Measurements from ENCODE around the gene VCX3B.
"Not testable (repeated sequence)": the region's sequence is repeated elsewhere in the genome, so short reads cannot be mapped to it uniquely, and the experiment has no call there.

Gene VCX3B

DNA sequence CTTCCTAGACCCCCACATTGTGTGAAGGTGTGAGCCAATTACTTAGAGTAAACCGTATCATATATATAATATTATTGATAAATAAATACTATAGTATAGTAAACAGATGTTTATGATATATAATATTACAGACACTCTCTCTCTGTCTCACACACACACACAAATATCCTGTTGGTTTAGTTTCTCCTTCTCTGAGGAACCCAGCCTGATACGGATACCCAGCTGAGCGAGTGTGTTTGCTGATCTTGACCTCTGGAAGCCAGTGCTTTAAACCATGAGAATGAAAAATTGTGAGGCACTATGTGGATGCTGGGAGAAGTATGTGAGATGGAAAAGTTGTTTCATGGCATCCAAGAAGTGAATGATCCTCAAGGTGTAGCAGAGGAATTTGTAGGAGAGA is at the start of gene VCX3B:
VCX3B (plus strand) TSS at position 301 of the 400 bp plus-strand sequence. CDS start 621 bp downstream, outside the sequence.
- not testable (repeated sequence) for DNase-seq (ENCODE audit: low read depth)

DNA sequence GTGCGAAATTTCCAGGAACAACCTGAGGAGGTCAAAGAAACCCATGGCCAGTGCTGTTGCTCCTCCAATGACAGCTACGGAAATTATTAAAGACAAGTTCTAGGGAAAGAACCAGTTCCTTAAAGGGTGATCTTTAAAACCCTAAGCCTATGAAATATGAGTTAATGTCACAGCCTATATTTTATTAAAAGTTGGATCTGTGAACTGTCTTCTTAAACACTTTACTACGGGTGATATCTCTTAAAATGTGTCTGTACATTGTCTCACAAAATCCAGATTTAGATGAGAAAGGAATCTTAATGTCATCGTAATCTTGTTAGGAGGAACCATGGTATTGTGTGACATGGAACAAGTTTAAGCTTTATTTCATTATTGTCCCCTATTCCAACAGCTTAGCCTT is 46.3 kb upstream of the VCX3B start:
- DNase-seq (ENCODE audit: low read depth): no peak

DNA sequence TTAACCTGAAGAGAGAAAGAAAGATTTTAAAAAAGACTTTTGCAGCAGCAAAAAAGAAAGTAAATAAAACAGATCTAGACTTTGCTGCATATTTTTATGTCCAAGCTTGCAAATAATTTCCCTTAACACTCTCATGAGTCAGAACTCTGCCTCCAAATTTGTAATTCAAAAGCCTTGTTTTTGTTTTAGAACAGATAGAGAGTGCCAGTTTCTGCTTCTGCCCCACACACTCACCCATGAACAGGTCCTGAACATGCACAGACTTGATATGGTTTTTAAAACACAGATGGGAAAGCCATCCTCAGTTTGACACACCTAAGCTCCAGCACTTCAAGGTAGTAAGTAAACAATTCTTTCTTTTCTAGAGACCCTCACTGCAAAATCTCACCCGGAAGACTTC is 39.7 kb upstream of the VCX3B start:
- DNase-seq (ENCODE audit: low read depth): no peak

DNA sequence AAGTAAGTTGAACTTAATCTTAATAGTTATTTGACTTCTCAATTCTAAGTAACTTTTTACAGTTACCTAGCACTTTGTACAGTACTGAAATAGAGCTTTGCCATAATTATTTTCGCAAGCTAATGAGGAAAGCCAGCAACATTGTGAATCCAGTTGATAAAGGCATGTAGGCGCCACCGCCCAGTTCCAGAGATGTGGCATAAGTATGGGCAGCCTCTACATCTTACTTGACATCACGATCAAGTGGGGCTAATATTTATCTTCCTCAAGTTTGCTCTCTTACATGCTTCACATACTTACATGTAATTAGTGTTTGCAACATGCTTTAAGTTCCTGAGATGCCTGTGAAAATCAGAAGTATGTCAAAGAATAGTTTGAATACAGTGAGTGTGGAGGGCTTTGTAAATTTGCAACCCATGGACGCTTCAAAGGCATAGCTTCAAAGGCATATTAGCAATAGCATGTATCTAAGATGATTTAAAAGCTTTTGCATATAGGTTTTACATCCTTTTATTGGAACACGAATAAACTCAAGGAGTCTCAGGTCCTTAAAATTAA is 34.9 kb upstream of the VCX3B start:
- no peak for DNase-seq (ENCODE audit: low read depth)

DNA sequence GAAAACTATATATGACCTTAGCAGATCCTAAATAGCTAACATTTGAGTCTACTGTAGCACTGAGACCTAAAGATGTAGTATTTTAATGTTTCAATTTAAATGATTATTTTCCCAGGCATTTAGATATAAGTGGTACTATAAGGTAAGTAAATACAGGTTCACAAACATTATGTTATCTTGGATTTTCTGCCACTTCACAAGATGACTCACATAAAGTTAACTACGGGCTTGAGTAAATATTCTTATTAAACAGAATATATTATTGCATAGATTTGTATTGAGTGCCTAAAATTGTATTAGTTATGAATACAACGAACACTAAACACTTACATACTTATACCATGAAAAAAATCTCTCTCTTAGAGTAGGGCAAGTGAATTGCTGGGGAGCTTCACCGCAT is 34.2 kb upstream of the VCX3B start:
- DNase-seq (ENCODE audit: low read depth): no peak

DNA sequence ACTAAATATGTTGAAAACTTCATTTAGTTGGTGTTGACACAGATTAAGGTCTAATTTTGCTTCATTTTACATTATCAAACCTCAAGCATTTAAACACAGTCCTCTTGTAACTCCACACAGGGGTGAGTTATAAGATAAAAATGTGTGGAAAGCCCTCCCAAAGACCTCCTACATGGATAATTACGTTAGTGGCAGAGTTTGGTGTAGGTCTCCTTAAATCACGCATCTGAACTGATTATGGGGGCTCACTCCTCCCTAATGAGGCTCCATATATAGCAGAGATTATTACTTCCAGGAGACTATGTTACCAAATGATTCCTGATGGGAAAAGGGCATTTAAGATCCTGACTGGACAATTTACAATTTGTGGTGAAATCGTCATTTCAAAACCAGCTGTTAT is 32.2 kb upstream of the VCX3B start:
- no peak for DNase-seq (ENCODE audit: low read depth)

DNA sequence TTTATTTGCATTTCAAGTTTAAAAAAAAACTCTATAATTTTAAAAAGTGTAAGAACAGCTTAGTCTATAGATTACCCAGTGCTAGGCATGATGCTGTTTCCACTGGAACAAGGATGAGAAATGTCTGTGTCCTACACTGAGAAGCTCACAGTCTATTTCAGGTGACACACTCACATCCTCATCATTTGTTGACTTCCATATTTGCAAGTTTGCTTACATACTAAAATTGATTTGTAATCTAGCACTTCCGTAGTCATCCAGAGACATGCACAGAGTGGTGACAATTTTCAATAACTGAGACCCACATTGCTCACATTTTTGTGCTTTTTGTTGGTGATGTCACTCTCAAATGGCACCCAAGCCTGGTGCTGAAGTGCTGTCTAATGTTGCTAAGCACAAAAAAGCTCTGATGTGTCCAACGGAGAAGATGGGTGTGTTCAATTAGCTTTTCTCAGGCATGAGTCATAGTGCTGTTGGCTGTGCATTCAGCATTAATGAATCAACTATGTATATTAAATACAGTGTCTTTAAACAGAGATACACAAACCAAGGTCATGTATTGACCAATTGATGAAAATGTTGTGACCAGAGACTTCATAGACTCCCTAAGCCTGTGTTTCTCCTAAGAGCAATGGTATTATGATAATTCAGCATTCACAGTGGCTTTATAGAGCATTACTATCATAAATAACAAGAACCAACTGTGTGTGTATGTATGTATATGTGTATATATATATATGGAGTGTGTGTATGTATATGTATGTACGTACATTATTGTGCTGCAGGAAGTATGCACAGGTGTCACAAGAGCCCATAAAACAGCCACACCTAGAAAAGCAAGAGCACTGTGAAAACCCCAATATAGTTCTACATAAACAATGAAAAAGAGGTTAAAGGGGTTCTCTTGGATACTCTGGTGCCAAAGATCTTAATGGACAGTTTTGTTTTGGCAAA is 31.2 kb upstream of the VCX3B start:
- no peak for DNase-seq (ENCODE audit: low read depth)

DNA sequence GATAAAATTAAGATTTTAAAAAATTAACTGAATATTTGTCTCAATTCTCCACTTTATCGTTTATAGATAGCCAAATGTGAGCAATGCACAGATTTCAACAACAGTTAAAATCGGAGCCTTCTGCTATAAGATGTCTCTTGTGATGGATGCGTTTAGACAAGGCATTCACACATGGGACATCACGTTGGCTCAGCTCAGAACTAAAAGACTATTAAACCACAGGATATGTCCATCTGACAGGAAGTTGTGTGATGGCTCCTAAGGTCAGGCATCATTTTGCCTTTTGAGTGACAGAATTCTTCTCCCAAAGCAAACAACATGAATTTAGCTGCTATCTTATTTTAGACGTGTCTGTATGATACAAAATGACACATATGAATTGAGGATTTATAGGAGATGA is 17.3 kb upstream of the VCX3B start:
- no peak for DNase-seq (ENCODE audit: low read depth)

DNA sequence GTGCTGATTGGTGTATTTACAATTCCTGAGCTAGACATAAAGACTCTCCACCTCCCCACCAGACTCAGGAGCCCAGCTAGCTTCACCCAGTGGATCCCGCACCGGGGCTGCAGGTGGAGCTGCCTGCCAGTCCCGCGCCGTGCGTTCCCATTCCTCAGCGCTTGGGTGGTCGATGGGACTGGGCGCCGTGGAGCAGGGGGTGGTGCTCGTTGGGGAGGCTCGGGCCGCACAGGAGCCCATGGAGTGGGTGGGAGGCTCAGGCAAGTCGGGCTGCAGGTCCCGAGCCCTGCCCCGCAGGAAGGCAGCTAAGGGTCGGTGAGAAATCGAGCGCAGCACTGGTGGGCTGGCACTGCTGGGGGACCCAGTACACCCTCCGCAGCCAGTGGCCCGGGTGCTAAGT is 12.3 kb upstream of the VCX3B start:
- not testable (repeated sequence) for DNase-seq (ENCODE audit: low read depth)

DNA sequence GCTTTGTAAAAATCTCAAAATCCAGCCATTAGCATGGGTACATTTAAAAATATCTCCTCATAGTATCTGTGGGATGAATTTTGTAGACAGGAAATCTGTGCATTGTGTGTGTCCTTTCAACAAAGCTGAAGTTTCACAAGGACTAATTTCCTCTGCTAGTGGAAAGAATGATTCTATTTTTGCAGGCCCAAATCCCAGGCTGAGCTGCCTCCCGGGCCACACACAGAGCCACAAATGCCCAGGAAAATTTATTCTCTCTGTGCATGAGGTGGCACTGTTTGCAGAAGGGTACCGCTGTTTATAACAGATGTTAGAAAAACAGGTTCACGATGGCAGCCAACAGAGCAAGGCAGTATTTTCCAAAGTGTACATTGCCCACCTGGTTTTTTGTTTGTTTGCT is 11.0 kb upstream of the VCX3B start:
- DNase-seq (ENCODE audit: low read depth): no peak

DNA sequence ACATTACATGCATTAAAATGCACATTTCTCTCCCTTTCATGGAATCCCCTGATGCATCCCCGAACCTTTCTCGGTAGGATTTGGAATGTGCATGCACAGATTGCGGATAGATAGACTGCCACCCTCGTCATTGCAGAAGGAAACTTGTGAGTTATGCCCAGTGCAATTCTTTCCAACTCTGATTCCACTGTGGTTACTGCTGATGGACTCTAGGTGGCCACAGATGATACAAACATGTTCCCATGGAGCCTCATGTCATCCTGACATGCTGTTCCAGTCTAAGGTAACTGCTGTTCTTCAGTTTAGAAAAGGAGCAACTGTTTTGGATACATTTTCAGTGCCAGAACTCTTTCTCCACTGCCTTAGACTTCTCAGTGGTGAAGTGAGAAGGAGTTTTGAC is 9.1 kb upstream of the VCX3B start:
- no peak for DNase-seq (ENCODE audit: low read depth)

DNA sequence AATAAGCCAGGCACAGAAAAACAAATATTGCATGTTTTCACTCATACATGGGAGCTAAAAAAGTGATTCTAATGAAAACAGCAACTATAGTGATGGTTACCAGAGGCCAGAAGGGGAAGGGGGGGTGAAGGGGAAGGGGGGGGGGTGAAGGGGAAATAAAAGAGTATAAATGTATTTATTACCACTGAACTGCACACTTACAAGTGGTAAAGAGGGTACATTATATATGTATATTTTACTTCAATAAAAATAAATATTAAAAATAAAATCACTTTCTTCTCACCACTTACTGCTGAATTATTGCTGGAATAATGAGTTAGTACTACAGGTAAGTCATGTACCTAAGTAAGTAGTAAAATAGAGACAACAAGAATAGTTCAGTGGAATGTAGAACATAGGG is 2.1 kb upstream of the VCX3B start:
- DNase-seq (ENCODE audit: low read depth): no peak

DNA sequence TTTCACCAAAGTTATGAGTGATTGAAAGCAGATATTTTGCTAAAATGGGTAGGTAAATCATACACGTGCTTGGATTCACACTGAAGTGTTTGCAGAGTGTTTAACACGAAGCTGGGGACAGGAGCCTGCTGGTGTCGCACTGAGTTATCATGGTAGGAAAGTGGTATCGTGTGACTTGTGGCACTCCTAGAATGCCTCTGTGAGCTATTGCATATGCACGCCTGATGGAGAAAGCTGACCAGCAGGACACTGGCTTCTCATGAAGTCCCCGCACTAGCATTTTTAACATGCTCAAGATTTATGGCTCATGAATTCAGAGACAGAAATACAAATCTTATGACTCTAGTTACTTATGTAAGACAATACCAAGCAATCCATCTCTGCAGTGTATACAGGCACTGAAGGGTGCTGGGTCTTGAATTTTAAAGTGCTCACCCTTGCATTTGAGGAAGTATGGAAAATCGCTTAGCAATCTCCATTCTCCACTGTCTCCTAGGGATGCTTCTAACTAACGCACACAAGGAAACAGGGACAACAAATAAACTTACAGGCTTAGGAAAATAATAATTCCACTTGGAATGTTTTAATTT is 19.8 kb downstream of the VCX3B start:
- no peak for DNase-seq (ENCODE audit: low read depth)

DNA sequence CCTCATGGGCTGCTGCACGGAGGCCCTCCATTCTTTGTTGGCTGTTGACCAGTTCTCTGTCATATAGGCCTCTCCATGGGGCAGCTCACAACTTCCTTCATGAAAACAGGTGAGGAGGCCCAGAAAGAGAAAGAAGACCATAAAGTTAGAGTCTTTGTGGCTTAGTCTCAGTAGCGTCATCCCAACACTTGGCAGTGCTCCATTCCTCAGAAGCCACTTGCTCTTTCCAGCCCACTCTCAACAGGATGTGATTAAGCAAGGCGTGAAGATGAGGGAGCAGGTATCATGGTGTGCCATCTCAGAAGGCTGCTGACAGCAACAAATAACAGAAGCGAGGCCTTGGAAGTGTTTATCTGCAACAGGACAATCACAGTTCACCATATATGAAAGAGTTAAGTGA is 30.4 kb downstream of the VCX3B start:
- DNase-seq (ENCODE audit: low read depth): not testable (repeated sequence)

DNA sequence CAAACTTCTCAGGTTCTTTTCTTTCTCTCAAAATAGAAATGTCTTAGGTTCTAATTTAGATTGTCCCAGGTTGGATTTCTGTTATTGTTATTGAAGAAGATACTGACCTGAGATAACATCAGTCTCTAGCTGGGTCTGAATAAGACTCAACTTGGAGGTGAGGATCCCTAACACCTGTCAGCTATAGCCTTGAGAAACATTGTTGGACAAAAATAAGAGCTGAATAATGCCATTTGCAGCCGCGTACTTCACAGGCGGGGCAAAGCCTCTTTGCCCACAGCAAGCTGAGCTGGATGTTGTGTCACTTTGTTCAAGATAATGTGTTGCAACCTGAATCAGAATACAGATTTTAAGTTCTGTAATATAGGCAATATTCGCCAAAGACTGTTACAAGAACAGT is 35.6 kb downstream of the VCX3B start:
- no peak for DNase-seq (ENCODE audit: low read depth)

DNA sequence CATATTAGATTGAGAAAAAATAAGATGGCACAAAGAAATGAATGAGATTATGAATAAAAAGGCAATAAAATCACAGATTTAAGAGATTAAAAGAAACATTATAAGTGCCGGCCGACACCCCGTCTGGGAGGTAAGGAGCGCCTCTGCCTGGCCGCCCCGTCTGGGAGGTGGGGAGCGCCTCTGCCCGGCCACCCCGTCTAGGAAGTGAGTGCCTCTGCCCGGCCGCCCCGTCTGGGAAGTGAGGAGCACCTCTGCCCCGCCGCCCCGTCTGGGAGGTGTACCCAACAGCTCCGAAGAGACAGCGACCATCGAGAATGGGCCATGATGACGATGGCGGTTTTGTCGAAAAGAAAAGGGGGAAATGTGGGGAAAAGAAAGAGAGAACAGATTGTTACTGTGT is 37.5 kb downstream of the VCX3B start:
- DNase-seq (ENCODE audit: low read depth): not testable (repeated sequence)

DNA sequence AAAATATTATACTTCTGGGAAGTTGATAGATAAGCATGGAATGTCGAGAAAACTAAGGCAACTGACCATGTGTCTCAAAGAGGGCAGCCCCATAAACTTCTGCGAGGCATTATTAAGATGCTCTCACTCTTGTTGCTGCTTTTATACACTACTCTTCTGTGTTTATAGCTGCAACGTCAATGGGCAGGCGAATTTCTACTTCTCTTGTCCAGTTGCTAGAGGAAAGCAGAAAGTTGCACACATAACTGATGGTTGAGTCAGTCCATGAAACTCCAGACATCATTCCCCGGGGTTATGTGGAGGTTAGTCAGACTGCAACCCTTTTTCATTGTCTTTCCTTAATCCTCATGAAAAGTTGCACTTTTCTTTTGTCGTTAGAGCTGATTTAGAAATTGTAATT is 39.8 kb downstream of the VCX3B start:
- peak; percentile 57 for DNase-seq (ENCODE audit: low read depth)
